A549 (cell line): Measurements from ENCODE around the gene SLC17A9. TPM values are rescaled to one million over a fixed set of nuclear protein-coding genes. Genes with fewer than 3 reads are reported as not detected.

ENCODE experiments used
- ATAC-seq, 2 experiments: fragments of 200-7000 bp in 1 of 2; fragments of >200 bp in 1 of 2; cut with Nextera tagmentation in 1 of 2; cut with Tn5 transposase in 1 of 2; 3 replicates each; pipeline versions ENCODE4 v1.8.0 to v1.9.1; 2018 to 2020; ENCODE audit warnings: mild to moderate bottlenecking in 1 of 2, moderate library complexity in 1 of 2
- CTCF ChIA-PET: fragments of 300-600 bp; sonication (Branson Sonifier 250); formaldehyde crosslinking; extraction: SDS; loops from one replicate; lab custom pipeline; 2021; ENCODE audit warnings: antibody characterized with exemption, inconsistent platforms; lab: Yijun Ruan, JAX
- POLR2A ChIA-PET: fragments of 350-600 bp; formaldehyde crosslinking; extraction: SDS; loops from one replicate; lab custom pipeline; 2021; ENCODE audit warnings: antibody characterized with exemption, inconsistent platforms; lab: Yijun Ruan, JAX
- DNase-seq, 2 experiments: peaks; one replicate each; pipeline versions ENCODE4 v3.0.0 to v3.0.0-alpha.2; 2011 to 2016; ENCODE audit warnings: low read depth in 1 of 2, low spot score in 1 of 2
- FAIRE-seq: peaks from 2 replicates; lab custom pipeline; 2011; peaks lifted over from hg19 to GRCh38; lab: Jason Lieb, UNC
- H3K27ac ChIP-seq, 2 experiments: fragments of >200 bp; sonication (Bioruptor Twin); formaldehyde crosslinking; 3 replicates each; pipeline ENCODE4 v1.5.1; 2016 to 2017
- H3K4me1 ChIP-seq: fragments of >200 bp; sonication (Bioruptor Twin); formaldehyde crosslinking; 3 replicates; pipeline ENCODE4 v1.6.1; 2016
- H3K4me2 ChIP-seq: fragments of >200 bp; sonication (Bioruptor Twin); formaldehyde crosslinking; 3 replicates; pipeline ENCODE4 v1.6.1; 2016
- H3K4me3 ChIP-seq: fragments of >200 bp; sonication (Bioruptor Twin); formaldehyde crosslinking; 3 replicates; pipeline ENCODE4 v1.5.1; 2016
- H3K9me3 ChIP-seq: fragments of >200 bp; sonication (Bioruptor Twin); formaldehyde crosslinking; 3 replicates; pipeline ENCODE4 v1.6.1; 2016
- BCL3 ChIP-seq: fragments of >200 bp; sonication (Bioruptor Twin); formaldehyde crosslinking; IDR thresholded peaks from 3 replicates; pipeline ENCODE4 v1.6.1; 2016
- BHLHE40 ChIP-seq: IDR thresholded peaks from 2 replicates; pipeline ENCODE4 v1.6.1; 2012; ENCODE audit warnings: low read depth, low read length, inconsistent platforms
- CHD2 ChIP-seq: fragments of 150-350 bp; IDR thresholded peaks from 2 replicates; pipeline ENCODE4 v1.6.1; 2014; ENCODE audit warnings: low read length; ENCODE audit not compliant: partially characterized antibody
- CHD4 ChIP-seq: fragments of 200-600 bp; sonication (generic); IDR thresholded peaks from 2 replicates; pipeline ENCODE4 v1.6.1; 2016; ENCODE audit warnings: antibody characterized with exemption, mild to moderate bottlenecking, borderline replicate concordance
- E2F6 ChIP-seq: IDR thresholded peaks from 2 replicates; pipeline ENCODE4 v1.6.1; 2012; ENCODE audit warnings: low read depth, borderline replicate concordance
- EHF ChIP-seq: fragments of 250-450 bp; sonication (Bioruptor Pico); IDR thresholded peaks from 2 replicates; pipeline ENCODE4 v1.5.0; 2020; ENCODE audit warnings: mild to moderate bottlenecking
- EP300 ChIP-seq, 2 experiments: fragments of >200 bp; sonication (Bioruptor Twin); formaldehyde crosslinking; IDR thresholded peaks; 2 replicates in 1 of 2; 3 replicates in 1 of 2; pipeline ENCODE4 v1.6.1; 2016 to 2017
- FOSB ChIP-seq: fragments of 250-450 bp; sonication (Bioruptor Pico); IDR thresholded peaks from 2 replicates; pipeline ENCODE4 v1.5.0; 2020; ENCODE audit warnings: mild to moderate bottlenecking, moderate library complexity
- FOXS1 ChIP-seq: fragments of 250-450 bp; sonication (Bioruptor Pico); IDR thresholded peaks from 2 replicates; pipeline ENCODE4 v1.5.0; 2020; ENCODE audit warnings: mild to moderate bottlenecking, moderate library complexity
- HDAC2 ChIP-seq: fragments of 200-600 bp; sonication (generic); IDR thresholded peaks from 2 replicates; pipeline ENCODE4 v1.6.1; 2016
- HMGXB4 ChIP-seq: fragments of 250-450 bp; sonication (Bioruptor Pico); IDR thresholded peaks from 2 replicates; pipeline ENCODE4 v1.5.0; 2021; ENCODE audit warnings: mild to moderate bottlenecking, moderate library complexity, borderline replicate concordance
- HOXA7 ChIP-seq: fragments of 250-450 bp; sonication (Bioruptor Pico); IDR thresholded peaks from 2 replicates; pipeline ENCODE4 v1.5.0; 2020; ENCODE audit warnings: mild to moderate bottlenecking, moderate library complexity
- JUNB ChIP-seq: fragments of >200 bp; sonication (Bioruptor Twin); formaldehyde crosslinking; IDR thresholded peaks from 2 replicates; pipeline ENCODE4 v1.6.1; 2016
- KDM1A ChIP-seq: fragments of 200-600 bp; sonication (generic); IDR thresholded peaks from 2 replicates; pipeline ENCODE4 v1.6.1; 2016; ENCODE audit warnings: low read depth, mild to moderate bottlenecking
- KDM5A ChIP-seq: fragments of 200-600 bp; sonication (generic); IDR thresholded peaks from 2 replicates; pipeline ENCODE4 v1.6.1; 2016; ENCODE audit warnings: antibody characterized with exemption, mild to moderate bottlenecking
- MAX ChIP-seq: IDR thresholded peaks from 2 replicates; pipeline ENCODE4 v1.6.1; 2012
- MAZ ChIP-seq: fragments of 150-350 bp; IDR thresholded peaks from 2 replicates; pipeline ENCODE4 v1.6.1; 2014; ENCODE audit warnings: antibody characterized with exemption, low read depth, low read length, borderline replicate concordance
- NPAS2 ChIP-seq: fragments of 250-450 bp; sonication (Bioruptor Pico); IDR thresholded peaks from 2 replicates; pipeline ENCODE4 v1.8.0; 2022; ENCODE audit warnings: mild to moderate bottlenecking, moderate library complexity, borderline replicate concordance
- PBX3 ChIP-seq: IDR thresholded peaks from 2 replicates; pipeline ENCODE4 v1.6.1; 2012
- PHF8 ChIP-seq: fragments of 200-600 bp; sonication (generic); IDR thresholded peaks from 2 replicates; pipeline ENCODE4 v1.6.1; 2016; ENCODE audit warnings: low read depth, mild to moderate bottlenecking, antibody characterized with exemption, moderate library complexity, borderline replicate concordance
- POLR2AphosphoS2 ChIP-seq: conservative IDR thresholded peaks from 2 replicates; pipeline ENCODE4 v1.6.1; 2012; ENCODE audit warnings: low read length, improper control_type of control experiment, inconsistent platforms
- SMC3 ChIP-seq: fragments of >200 bp; sonication (Bioruptor Twin); formaldehyde crosslinking; IDR thresholded peaks from 3 replicates; pipeline ENCODE4 v1.6.1; 2018; ENCODE audit warnings: inconsistent platforms
- SREBF2 ChIP-seq: fragments of 450-650 bp; IDR thresholded peaks from 2 replicates; pipeline ENCODE4 v1.6.1; 2014; ENCODE audit warnings: mild to moderate bottlenecking, moderate library complexity
- TFCP2L1 ChIP-seq: fragments of 250-450 bp; sonication (Bioruptor Pico); IDR thresholded peaks from 2 replicates; pipeline ENCODE4 v1.5.0; 2021; ENCODE audit warnings: mild to moderate bottlenecking
- TP53 ChIP-seq: fragments of 250-450 bp; sonication (Bioruptor Pico); IDR thresholded peaks from 2 replicates; pipeline ENCODE4 v1.5.0; 2021; ENCODE audit warnings: mild to moderate bottlenecking, moderate library complexity
- USF2 ChIP-seq: fragments of 450-650 bp; IDR thresholded peaks from 2 replicates; pipeline ENCODE4 v1.6.1; 2014; ENCODE audit warnings: antibody characterized with exemption
- ZFP36 ChIP-seq: fragments of 450-650 bp; IDR thresholded peaks from 2 replicates; pipeline ENCODE4 v1.6.1; 2014; ENCODE audit warnings: borderline replicate concordance; ENCODE audit not compliant: partially characterized antibody
- ZNF302 ChIP-seq: fragments of 250-450 bp; sonication (Bioruptor Pico); IDR thresholded peaks from 2 replicates; pipeline ENCODE4 v1.9.0; 2021; ENCODE audit warnings: inconsistent platforms, mild to moderate bottlenecking, moderate library complexity
- WGBS: methylation state at CpG from one replicate; pipeline ENCODE4 v1.1.6; 2017; ENCODE audit errors: missing lambda C conversion rate; 5-methylcytosine and 5-hydroxymethylcytosine counted together
- polyA plus RNA-seq, 4 experiments: library from polyadenylated mRNA; depleted of rRNA in 3 of 4; stranded (reverse); fragments of >200 nt; fragmentation: RNase III in 1 of 4; extraction: RNeasy Plus Mini Kit Qiagen cat#74134 plus additional on column Dnase treatment in 1 of 4; gene quantifications; 2 replicates in 3 of 4; 3 replicates in 1 of 4; pipeline ENCODE4 v1.2.3, GENCODE V29; 2011 to 2017

SLC17A9 gene
- polyA plus RNA-seq, 2 of the 4 experiments (the other 2 are of a cell fraction) = 0.05 TPM; not detected in 1

- FAIRE-seq = no peak
- WGBS = 87% methylated on average over 21 of the region's 44 CpGs
- POLR2A ChIA-PET = no interaction called here
- CTCF ChIA-PET = interaction anchor here (1.5 to 22.6 kb wide), 2 partner anchors 24 to 107 kb away, joined by 3 to 368 read pairs; no protein-coding TSS in a partner anchor
- TF ChIP-seq POLR2AphosphoS2 (no peak), KDM1A (no peak), SREBF2 (no peak), MAZ (no peak), USF2 (no peak)
- ATAC-seq = no peak
- no peak overlapping the region for H3K4me2 ChIP-seq
- no peaks in the 10 kb centered on the region for H3K9me3 ChIP-seq
- H3K4me3 ChIP-seq = no peak overlapping the region
- no peak for DNase-seq
- peaks cover 17% of the 10 kb centered on the region for H3K4me1 ChIP-seq
- H3K27ac ChIP-seq = no peak overlapping the region
These were observed 23.4 kb upstream of the SLC17A9 start for GRCh38 chr20:62929051-62929538.

GRCh38 chr20:62931464-62931863 is 21.0 kb upstream of the SLC17A9 start:
- TF ChIP-seq CHD2 (no peak), TFCP2L1 (no peak), SMC3 (no peak), HOXA7 (CRISPR knock-in tag) (no peak), MAX (no peak), E2F6 (no peak), ZFP36 (no peak), FOSB (no peak), FOXS1 (no peak), HDAC2 (no peak), CHD4 (no peak), HMGXB4 (CRISPR knock-in tag) (no peak), KDM5A (no peak), TP53 (CRISPR knock-in tag) (no peak)
- DNase-seq (no peak), ATAC-seq (no peak), FAIRE-seq (no peak)
- Histone ChIP-seq H3K4me3 (no peak overlapping the region), H3K4me1 (peaks cover 23% of the 10 kb centered on the region), H3K9me3 (no peaks in the 10 kb centered on the region), H3K27ac (no peak overlapping the region), H3K4me2 (no peak overlapping the region)
- 78% methylated on average over 9 of the region's 9 CpGs for WGBS
- POLR2A ChIA-PET = no interaction called here
- CTCF ChIA-PET = interaction anchor here (1.0 kb wide), 1 partner anchor 39 kb away, joined by 3 read pairs; no protein-coding TSS in a partner anchor

GRCh38 chr20:62933966-62934365 is 18.5 kb upstream of the SLC17A9 start:
- H3K9me3 ChIP-seq = no peaks in the 10 kb centered on the region
- FAIRE-seq (no peak), ATAC-seq (no peak), DNase-seq (no peak)
- H3K4me2 ChIP-seq = no peak overlapping the region
- H3K27ac ChIP-seq = no peak overlapping the region
- H3K4me3 ChIP-seq = no peak overlapping the region
- H3K4me1 ChIP-seq = peaks cover 22% of the 10 kb centered on the region
- ChIA-PET POLR2A (no interaction called here), CTCF (interaction anchor here (0.9 to 3.2 kb wide), 9 partner anchors 9 to 122 kb away, joined by 4 to 20 read pairs (median 6); partner anchors contain the start of gene DIDO1)
- WGBS = 86% methylated on average over 3 of the region's 3 CpGs
- TF ChIP-seq EHF = no peak
- no peak for TF ChIP-seq PBX3
- TF ChIP-seq E2F6 = no peak
- no peak for TF ChIP-seq ZNF302 (CRISPR knock-in tag)
- no peak for TF ChIP-seq POLR2AphosphoS2
- no peak for TF ChIP-seq BCL3
- TF ChIP-seq BHLHE40 = no peak
- TF ChIP-seq TFCP2L1 = no peak
- no peak for TF ChIP-seq SREBF2
- no peak for TF ChIP-seq EP300 (IDR thresholded peaks at IDR 0.05)
- no peak for TF ChIP-seq MAX
- no peak for TF ChIP-seq CHD2
- TF ChIP-seq ZFP36 = no peak
- TF ChIP-seq JUNB = no peak
- TF ChIP-seq NPAS2 (CRISPR knock-in tag) = no peak
- no peak for TF ChIP-seq PHF8
